GM12874 (cell line): ENCODE results near the gene SLIT2.

Experiments
- CTCF ChIP-seq: IDR thresholded peaks from 2 replicates; pipeline ENCODE4 v1.5.1; 2011; ENCODE audit warnings: low read depth, mild to moderate bottlenecking, control low read depth, low read length, moderate library complexity; ENCODE audit not compliant: insufficient read depth

The SLIT2 gene

DNA sequence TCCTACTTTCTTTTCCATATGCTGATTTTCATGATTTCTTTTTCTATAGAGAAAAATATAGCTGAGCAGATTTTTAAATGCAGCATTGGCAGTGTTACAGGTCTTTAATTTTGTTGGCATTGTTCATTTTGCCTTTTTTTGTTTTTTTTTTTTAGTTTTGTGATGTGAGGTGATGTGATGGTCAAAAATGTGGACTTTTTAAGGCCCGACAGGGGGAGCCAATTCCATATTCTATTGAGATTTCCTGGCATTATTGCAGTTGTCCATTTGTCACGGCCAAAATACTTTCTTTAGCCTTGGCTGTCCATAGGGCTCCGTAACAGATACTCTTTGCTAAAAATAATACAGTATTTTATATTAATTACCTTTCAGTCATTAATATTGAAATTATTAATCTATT is 47.8 kb downstream of the SLIT2 start:
- peak; percentile 14; the same call in 1 of the 2 replicates for TF ChIP-seq CTCF

GRCh38 chr4:20301161-20301560 is 49.5 kb downstream of the SLIT2 start:
- no peak for TF ChIP-seq CTCF
